Measurements from ENCODE around the gene RYR3. TPM values are rescaled to one million over a fixed set of nuclear protein-coding genes. Genes with fewer than 3 reads are reported as not detected.

The RYR3 gene
- total RNA-seq, 1 experiment from 2014 or later = not detected

- DNase-seq (ENCODE audit: low read depth) = no peak
These were observed 512.4 kb downstream of the RYR3 start for GRCh38 chr15:33823119-33823518.

GRCh38 chr15:33825453-33825852 is 514.7 kb downstream of the RYR3 start:
- no peak for DNase-seq (ENCODE audit: low read depth)

- DNase-seq (ENCODE audit: low read depth) = no peak
These were observed 515.4 kb downstream of the RYR3 start for GRCh38 chr15:33826201-33826600.

- no peak for DNase-seq (ENCODE audit: low read depth)
These were observed 519.6 kb downstream of the RYR3 start for GRCh38 chr15:33830351-33830750.

- no peak for DNase-seq (ENCODE audit: low read depth)
These were observed 520.9 kb downstream of the RYR3 start for GRCh38 chr15:33831646-33832045.

- no peak for DNase-seq (ENCODE audit: low read depth)
These were observed 524.4 kb downstream of the RYR3 start for GRCh38 chr15:33834892-33835743.

GRCh38 chr15:33837294-33837693 is 526.5 kb downstream of the RYR3 start:
- DNase-seq (ENCODE audit: low read depth) = no peak

- DNase-seq (ENCODE audit: low read depth) = no peak
These were observed 528.8 kb downstream of the RYR3 start for GRCh38 chr15:33839540-33839939.

GRCh38 chr15:33840615-33841014 is 529.8 kb downstream of the RYR3 start:
- no peak for DNase-seq (ENCODE audit: low read depth)

- no peak for DNase-seq (ENCODE audit: low read depth)
These were observed 533.4 kb downstream of the RYR3 start for GRCh38 chr15:33844186-33844585.

GRCh38 chr15:33844597-33844996 is 533.8 kb downstream of the RYR3 start:
- DNase-seq (ENCODE audit: low read depth) = no peak

- no peak for DNase-seq (ENCODE audit: low read depth)
These were observed 535.4 kb downstream of the RYR3 start for GRCh38 chr15:33846142-33846541.

GRCh38 chr15:33846862-33847261 is 536.1 kb downstream of the RYR3 start:
- no peak for DNase-seq (ENCODE audit: low read depth)

GRCh38 chr15:33848011-33848410 is 537.2 kb downstream of the RYR3 start:
- DNase-seq (ENCODE audit: low read depth) = no peak

- no peak for DNase-seq (ENCODE audit: low read depth)
These were observed 540.3 kb downstream of the RYR3 start for GRCh38 chr15:33851079-33851478.

GRCh38 chr15:33852094-33852493 is 541.3 kb downstream of the RYR3 start:
- DNase-seq (ENCODE audit: low read depth) = no peak

GRCh38 chr15:33852570-33852969 is 541.8 kb downstream of the RYR3 start:
- DNase-seq (ENCODE audit: low read depth) = peak; percentile 72

- no peak for DNase-seq (ENCODE audit: low read depth)
These were observed 547.0 kb downstream of the RYR3 start for GRCh38 chr15:33857726-33858125.

- no peak for DNase-seq (ENCODE audit: low read depth)
These were observed 548.1 kb downstream of the RYR3 start for GRCh38 chr15:33858836-33859235.

GRCh38 chr15:33859992-33860545 is 549.3 kb downstream of the RYR3 start:
- DNase-seq (ENCODE audit: low read depth) = no peak

GRCh38 chr15:33860754-33861153 is 550.0 kb downstream of the RYR3 start:
- peak; percentile 54 for DNase-seq (ENCODE audit: low read depth)

- DNase-seq (ENCODE audit: low read depth) = no peak
These were observed 553.8 kb downstream of the RYR3 start for GRCh38 chr15:33864360-33865075.

GRCh38 chr15:33865416-33865815 is 554.6 kb downstream of the RYR3 start:
- DNase-seq (ENCODE audit: low read depth) = peak; percentile 21
